MV-4-11 (cell line): ENCODE measurements around the gene ZCCHC24.

Experiments used
- DNase-seq: peaks from one replicate; lab custom pipeline; 2025; lab: John Stamatoyannopoulos, UW

ZCCHC24 gene

GRCh38 chr10:79431428-79431827, 14.0 kb downstream of the ZCCHC24 start:
- DNase-seq: no peak

GRCh38 chr10:79430936-79431335, 14.5 kb downstream of the ZCCHC24 start:
- DNase-seq: no peak

- no peak for DNase-seq
These were observed 15.0 kb downstream of the ZCCHC24 start for GRCh38 chr10:79430325-79430905.

GRCh38 chr10:79429751-79430150, 15.7 kb downstream of the ZCCHC24 start:
- DNase-seq: no peak

GRCh38 chr10:79427965-79428364, 17.5 kb downstream of the ZCCHC24 start:
- DNase-seq: no peak

GRCh38 chr10:79425074-79425532, 20.3 kb downstream of the ZCCHC24 start:
- no peak for DNase-seq

- no peak for DNase-seq
These were observed 21.0 kb downstream of the ZCCHC24 start for GRCh38 chr10:79424221-79425073.

- DNase-seq: no peak
These were observed 23.1 kb downstream of the ZCCHC24 start for GRCh38 chr10:79422178-79422892.

GRCh38 chr10:79420974-79421688, 24.3 kb downstream of the ZCCHC24 start:
- DNase-seq: no peak

- DNase-seq: no peak
These were observed 26.4 kb downstream of the ZCCHC24 start for GRCh38 chr10:79418886-79419595.

- no peak for DNase-seq
These were observed 27.1 kb downstream of the ZCCHC24 start for GRCh38 chr10:79418274-79418673.

- DNase-seq: no peak
These were observed 27.7 kb downstream of the ZCCHC24 start for GRCh38 chr10:79417731-79418130.

- peak; percentile 59 for DNase-seq
These were observed 28.2 kb downstream of the ZCCHC24 start for GRCh38 chr10:79417266-79417665.

- no peak for DNase-seq
These were observed 28.7 kb downstream of the ZCCHC24 start for GRCh38 chr10:79416578-79417255.

GRCh38 chr10:79415736-79416577, 29.5 kb downstream of the ZCCHC24 start:
- no peak for DNase-seq

GRCh38 chr10:79414714-79415113, 30.7 kb downstream of the ZCCHC24 start:
- DNase-seq: no peak

GRCh38 chr10:79413196-79413595, 32.2 kb downstream of the ZCCHC24 start:
- peak; percentile 87 for DNase-seq

GRCh38 chr10:79412516-79412915, 32.9 kb downstream of the ZCCHC24 start:
- no peak for DNase-seq

- DNase-seq: peak; percentile 45
These were observed 33.6 kb downstream of the ZCCHC24 start for GRCh38 chr10:79411546-79412495.
